Activated CD8-positive, alpha-beta memory T cell treated with anti-CD3 and anti-CD28 coated beads, Interleukin-2, amount 50 U/mL, for 1 hour (primary cell): ENCODE results near the gene SERPINA10.
"Not testable (repeated sequence)": the region's sequence is repeated elsewhere in the genome, so short reads cannot be mapped to it uniquely, and the experiment has no call there.

Source experiments
- DNase-seq: peaks from one replicate; pipeline ENCODE4 v3.0.0-alpha.2; 2020; ENCODE audit errors: extremely low read depth

Gene SERPINA10

DNA sequence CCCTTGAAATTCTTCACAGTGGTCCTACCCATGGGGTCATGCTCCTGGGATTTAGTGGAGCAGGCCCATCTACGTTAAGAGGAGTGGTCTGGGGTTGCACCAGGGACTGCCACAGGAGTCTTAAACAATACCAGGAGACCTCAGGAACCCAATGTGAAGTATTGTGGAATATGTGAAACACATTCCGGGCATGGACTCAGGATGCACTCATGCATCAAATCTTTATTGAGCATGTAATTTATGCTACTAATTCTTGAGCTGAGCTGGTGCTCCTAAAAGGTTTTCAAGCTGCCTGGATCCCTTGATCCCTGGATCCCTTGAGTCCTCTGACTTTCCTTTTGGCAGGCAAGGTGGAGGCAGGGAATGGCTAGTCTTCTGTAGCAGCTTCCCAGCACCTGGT is 8.8 kb downstream of the SERPINA10 start:
- DNase-seq, result no peak

DNA sequence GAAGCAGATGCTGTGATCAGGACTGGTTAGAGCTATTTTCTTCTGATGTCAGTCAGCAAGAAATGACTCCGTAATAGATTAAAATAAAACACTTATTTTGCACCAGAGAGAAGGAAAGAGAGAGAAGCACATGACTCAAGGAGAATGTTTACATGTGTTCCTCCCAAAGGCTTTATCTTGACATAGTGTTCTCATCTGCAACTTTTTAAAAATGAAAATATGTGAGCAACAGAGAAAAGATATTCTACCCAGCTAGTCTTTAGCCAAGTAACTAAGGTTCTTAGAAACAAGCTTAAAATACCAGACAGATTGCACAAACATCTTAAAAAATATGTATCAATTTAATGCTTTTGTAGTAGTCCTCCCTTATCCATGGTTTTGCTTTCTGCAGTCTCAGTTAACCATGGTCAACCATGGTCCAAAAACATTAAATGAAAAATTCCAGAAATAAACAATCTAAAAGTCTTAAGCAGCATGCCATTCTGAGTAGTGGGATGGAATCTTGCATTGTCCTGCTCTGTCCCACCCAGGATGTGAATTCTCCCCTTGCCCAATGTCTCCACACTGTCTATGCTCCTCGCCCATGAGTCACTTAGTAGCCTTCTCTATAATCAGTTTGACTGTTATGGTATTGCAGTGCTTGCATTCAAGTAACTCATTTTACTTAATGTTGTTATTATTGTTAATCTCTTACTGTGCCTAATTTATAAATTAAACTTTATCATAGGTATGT is 9.9 kb downstream of the SERPINA10 start:
- DNase-seq, result no peak

DNA sequence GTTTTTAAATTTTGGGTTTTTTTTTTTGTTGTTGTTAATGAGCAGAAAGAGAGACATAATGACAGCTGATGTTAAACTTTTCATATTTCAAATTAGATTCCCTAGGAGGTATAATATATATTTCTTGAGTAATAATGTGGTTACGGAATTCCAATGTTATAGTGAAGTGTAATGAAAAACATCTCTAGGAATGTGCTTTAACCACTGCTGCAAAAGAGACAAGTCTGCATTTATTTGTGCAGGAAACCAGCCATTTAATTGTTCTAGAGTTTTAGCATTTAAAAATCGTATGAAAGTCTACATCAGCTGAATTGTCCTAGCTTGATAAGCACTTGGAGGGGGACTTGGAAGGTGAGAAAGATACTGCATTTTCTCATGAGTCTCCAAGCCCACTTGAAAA is 14.3 kb downstream of the SERPINA10 start:
- no peak for DNase-seq

DNA sequence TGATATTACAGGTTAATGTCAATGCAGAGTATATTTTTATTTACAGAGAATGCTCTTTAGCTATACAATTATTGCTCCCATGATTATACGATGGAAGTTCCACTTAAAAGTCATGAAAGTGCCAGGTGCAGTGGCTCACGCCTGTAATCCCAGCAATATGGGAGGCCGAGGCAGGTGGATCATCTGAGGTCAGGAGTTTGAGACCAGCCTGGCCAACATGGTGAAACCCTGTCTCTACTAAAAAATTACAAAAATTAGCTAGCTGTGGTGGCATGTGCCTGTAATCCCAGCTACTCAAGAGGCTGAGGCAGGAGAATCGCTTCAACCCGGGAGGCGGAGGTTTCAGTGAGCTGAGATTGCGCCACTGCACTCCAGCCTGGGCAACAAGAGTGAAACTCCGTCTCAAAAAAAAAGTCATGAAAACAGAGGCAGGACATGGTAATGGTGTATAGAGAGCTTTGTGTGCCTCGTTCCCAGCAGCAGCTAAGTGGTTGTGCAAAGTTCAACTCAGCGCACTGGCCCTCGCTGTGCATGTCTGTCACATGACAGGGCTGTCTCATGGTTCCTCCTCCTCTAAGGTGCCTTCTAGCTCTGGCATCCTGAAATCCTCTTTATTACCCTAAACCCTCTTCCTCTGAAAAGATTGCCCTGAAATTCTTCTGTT is 16.0 kb downstream of the SERPINA10 start:
- DNase-seq, result not testable (repeated sequence)

DNA sequence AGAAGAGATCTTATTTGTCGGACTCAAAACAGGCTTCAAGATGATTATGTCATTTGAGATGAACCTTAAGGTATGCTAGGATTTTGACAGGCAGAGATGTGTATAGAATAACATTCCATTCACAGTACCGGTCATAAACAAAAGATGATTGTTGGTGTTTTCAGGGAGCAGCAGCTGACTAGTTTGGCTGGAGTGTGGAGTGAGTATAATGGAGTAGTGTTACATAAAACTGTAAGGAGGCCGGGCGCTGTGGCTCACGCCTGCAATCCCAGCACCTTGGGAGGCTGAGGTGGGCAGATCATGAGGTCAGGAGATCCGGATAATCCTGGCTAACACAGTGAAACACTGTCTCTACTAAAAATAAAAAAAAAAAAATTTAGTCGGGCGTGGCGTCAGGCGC is 23.9 kb downstream of the SERPINA10 start:
- DNase-seq, result no peak

DNA sequence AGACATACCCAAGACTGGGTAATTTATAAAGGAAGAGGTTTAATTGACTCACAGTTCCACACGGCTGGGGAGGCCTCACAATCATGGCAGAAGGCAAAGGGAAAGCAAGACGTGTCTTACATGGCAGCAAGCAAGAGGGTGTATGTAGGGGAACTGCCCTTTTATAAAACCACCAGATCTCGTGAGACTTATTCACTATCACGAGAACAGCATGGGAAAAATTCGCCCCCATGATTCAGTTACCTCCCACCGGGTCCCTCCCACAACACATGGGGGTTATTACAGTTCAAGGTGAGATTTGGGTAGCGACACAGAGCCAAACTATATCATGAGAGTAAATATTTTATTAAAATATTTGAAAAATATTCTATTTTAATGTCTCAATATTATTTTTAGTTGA is 24.5 kb downstream of the SERPINA10 start:
- not testable (repeated sequence) for DNase-seq

DNA sequence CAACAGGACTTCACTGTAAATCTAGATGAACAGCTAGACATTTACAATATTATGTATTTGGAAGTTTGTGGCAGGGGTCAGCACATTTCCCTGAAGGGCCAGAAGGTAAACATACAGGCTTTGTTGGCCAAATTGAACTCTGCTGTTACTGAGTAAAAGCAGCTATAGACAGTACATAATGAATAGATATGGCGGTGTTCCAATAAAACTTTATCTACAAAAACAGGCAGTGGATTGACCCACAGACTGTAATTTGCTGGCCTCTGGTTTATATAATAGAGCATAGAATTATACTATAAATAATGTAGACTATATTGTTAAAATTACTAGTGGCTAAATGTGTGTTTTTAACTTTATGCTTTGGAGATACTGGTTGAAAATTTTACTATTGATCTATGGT is 25.7 kb downstream of the SERPINA10 start:
- DNase-seq, result no peak

DNA sequence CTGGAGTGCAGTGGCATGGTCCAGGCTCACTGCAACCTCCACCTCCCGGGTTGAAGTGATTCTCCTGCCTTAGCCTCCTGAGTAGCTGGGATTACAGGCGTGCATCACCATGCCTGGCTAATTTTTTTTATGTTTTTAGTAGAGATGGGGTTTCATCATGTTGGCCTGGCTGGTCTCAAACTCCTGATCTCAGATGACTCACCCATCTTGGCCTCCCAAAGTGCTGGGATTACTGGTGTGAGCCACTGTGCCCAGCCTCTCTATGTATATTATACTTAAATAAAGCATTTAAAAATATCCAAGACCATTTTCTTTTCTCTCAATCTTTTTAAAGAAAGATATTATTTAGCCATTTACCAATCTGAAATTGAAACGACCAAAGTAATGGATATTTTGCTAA is 28.9 kb downstream of the SERPINA10 start:
- DNase-seq, result not testable (repeated sequence)

DNA sequence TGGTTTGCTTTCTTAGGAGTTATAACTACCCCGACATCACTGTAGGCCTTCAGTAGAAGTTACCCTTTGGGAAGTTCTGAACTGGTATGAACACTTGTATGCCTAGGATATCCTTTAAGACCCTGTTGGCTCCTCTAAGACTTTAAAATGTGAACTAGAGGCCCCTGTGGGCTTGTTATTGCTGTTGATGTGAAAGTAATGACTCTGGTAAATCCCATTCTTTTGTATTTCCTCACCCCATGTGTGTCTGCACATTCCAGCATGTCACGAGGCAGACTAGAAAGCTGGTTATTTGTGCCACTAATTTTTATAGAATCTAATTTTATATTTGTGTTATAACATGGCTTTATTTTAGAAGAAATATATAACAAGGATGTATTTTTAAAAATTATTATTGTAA is 48.9 kb downstream of the SERPINA10 start:
- DNase-seq, result no peak

DNA sequence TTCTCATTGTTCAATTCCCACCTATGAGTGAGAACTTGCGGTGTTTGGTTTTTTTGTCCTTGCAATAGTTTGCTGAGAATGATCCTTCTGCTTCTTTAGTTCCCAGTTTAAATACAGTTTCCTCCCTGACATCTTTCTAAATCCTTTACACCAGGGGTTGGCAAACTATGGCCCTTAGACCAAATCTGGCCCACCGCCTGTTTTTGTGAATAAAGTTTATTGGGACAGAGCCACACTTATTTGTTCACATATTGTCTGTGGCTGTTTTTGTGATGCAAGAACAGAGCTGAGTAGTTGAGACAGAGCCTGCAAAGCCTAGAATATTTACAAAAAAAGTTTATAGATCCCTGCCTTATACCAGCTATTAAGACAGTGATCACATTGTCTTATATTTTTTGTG is 53.7 kb downstream of the SERPINA10 start:
- DNase-seq, result no peak

DNA sequence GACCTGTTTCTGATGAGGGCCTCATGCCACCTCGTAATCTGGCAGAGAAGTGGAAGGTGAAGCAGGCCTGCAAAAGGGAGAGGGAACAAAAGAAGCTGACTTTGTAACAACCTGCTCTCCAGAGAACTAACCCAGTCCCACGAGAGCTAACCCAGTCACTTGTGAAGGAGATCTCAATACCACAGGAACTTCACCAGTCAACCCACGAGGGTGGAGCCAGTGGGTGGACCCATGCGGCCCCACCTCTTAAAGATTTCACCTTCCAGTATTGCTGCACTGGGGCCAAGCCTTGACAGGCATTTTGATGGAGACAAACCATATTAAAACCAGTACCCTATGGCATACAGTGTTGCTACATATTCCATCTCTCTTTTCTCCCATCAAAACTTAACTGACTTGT is 55.1 kb downstream of the SERPINA10 start:
- no peak for DNase-seq

DNA sequence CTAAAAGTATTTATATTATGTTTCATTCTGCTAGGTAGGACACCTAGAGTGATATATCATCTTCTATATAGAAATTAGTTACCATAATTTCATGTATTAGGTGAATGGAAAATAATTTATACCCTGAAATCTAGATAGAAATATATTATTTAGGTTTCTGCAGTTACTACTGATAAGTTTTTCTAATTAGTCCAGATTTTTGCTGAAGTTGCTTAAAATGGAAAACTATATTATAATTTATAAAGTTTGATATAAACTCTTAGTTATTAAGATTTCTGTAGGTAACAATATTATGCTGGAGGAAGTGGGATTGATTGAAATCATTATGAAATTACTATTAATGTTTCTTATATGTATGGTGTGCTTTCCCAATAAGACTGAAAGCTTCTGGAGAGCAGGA is 56.0 kb downstream of the SERPINA10 start:
- no peak for DNase-seq
